Measurements from ENCODE around the gene DDX10.

Gene DDX10

GRCh38 chr11:108975026-108975425 lies 310.2 kb downstream of the DDX10 start:
- no peaks in the 10 kb centered on the region for H3K27me3 ChIP-seq (ENCODE audit: control insufficient read depth in 1 of 2, insufficient read depth in 2 of 2, low read length in 2 of 2)

GRCh38 chr11:108975641-108976071 lies 310.8 kb downstream of the DDX10 start:
- no peak overlapping the region for H3K9ac ChIP-seq (ENCODE audit: low read depth in 1 of 2, low read length in 2 of 2)
- no peaks in the 10 kb centered on the region for H3K9me3 ChIP-seq (ENCODE audit: control insufficient read depth in 1 of 2, low read length in 2 of 2)
- H3K36me3 ChIP-seq (ENCODE audit: control insufficient read depth in 1 of 2, insufficient read depth in 2 of 2, low read length in 2 of 2): no peaks in the 10 kb centered on the region
- H3K27me3 ChIP-seq (ENCODE audit: control insufficient read depth in 1 of 2, insufficient read depth in 2 of 2, low read length in 2 of 2): no peaks in the 10 kb centered on the region
- no peaks in the 10 kb centered on the region for H3K4me1 ChIP-seq (ENCODE audit: control insufficient read depth in 1 of 2, insufficient read depth in 2 of 2, low read length in 2 of 2)
- no peak overlapping the region for H3K4me3 ChIP-seq (ENCODE audit: low read depth in 1 of 2, low read length in 2 of 2)
- H3K27ac ChIP-seq (ENCODE audit: low read depth, low read length): no peak overlapping the region

More at GRCh38 chr11:108975026-108975425, 310.2 kb downstream of the DDX10 start:
- Histone ChIP-seq H3K36me3 (ENCODE audit: control insufficient read depth in 1 of 2, insufficient read depth in 2 of 2, low read length in 2 of 2) (no peaks in the 10 kb centered on the region), H3K9me3 (ENCODE audit: control insufficient read depth in 1 of 2, low read length in 2 of 2) (no peaks in the 10 kb centered on the region), H3K9ac (ENCODE audit: low read depth in 1 of 2, low read length in 2 of 2) (no peak overlapping the region), H3K4me1 (ENCODE audit: control insufficient read depth in 1 of 2, insufficient read depth in 2 of 2, low read length in 2 of 2) (no peaks in the 10 kb centered on the region), H3K27ac (ENCODE audit: low read depth, low read length) (no peak overlapping the region), H3K4me3 (ENCODE audit: low read depth in 1 of 2, low read length in 2 of 2) (no peak overlapping the region)

GRCh38 chr11:108983636-108984420 lies 319.0 kb downstream of the DDX10 start:
- Histone ChIP-seq H3K9ac (ENCODE audit: low read depth in 1 of 2, low read length in 2 of 2) (no peak overlapping the region), H3K9me3 (ENCODE audit: control insufficient read depth in 1 of 2, low read length in 2 of 2) (no peaks in the 10 kb centered on the region), H3K36me3 (ENCODE audit: control insufficient read depth in 1 of 2, insufficient read depth in 2 of 2, low read length in 2 of 2) (no peaks in the 10 kb centered on the region), H3K27ac (ENCODE audit: low read depth, low read length) (no peak overlapping the region), H3K4me3 (ENCODE audit: low read depth in 1 of 2, low read length in 2 of 2) (no peak overlapping the region), H3K4me1 (ENCODE audit: control insufficient read depth in 1 of 2, insufficient read depth in 2 of 2, low read length in 2 of 2) (no peaks in the 10 kb centered on the region), H3K27me3 (ENCODE audit: control insufficient read depth in 1 of 2, insufficient read depth in 2 of 2, low read length in 2 of 2) (no peaks in the 10 kb centered on the region)

GRCh38 chr11:108984523-108984922 lies 319.7 kb downstream of the DDX10 start:
- Histone ChIP-seq H3K27me3 (ENCODE audit: control insufficient read depth in 1 of 2, insufficient read depth in 2 of 2, low read length in 2 of 2) (no peaks in the 10 kb centered on the region), H3K9me3 (ENCODE audit: control insufficient read depth in 1 of 2, low read length in 2 of 2) (no peaks in the 10 kb centered on the region), H3K4me1 (ENCODE audit: control insufficient read depth in 1 of 2, insufficient read depth in 2 of 2, low read length in 2 of 2) (no peaks in the 10 kb centered on the region), H3K9ac (ENCODE audit: low read depth in 1 of 2, low read length in 2 of 2) (no peak overlapping the region), H3K36me3 (ENCODE audit: control insufficient read depth in 1 of 2, insufficient read depth in 2 of 2, low read length in 2 of 2) (no peaks in the 10 kb centered on the region), H3K4me3 (ENCODE audit: low read depth in 1 of 2, low read length in 2 of 2) (no peak overlapping the region), H3K27ac (ENCODE audit: low read depth, low read length) (no peak overlapping the region)

GRCh38 chr11:108985236-108985944 lies 320.5 kb downstream of the DDX10 start:
- H3K4me1 ChIP-seq (ENCODE audit: control insufficient read depth in 1 of 2, insufficient read depth in 2 of 2, low read length in 2 of 2): no peaks in the 10 kb centered on the region
- H3K9me3 ChIP-seq (ENCODE audit: control insufficient read depth in 1 of 2, low read length in 2 of 2): no peaks in the 10 kb centered on the region
- no peak overlapping the region for H3K27ac ChIP-seq (ENCODE audit: low read depth, low read length)
- no peak overlapping the region for H3K4me3 ChIP-seq (ENCODE audit: low read depth in 1 of 2, low read length in 2 of 2)
- H3K9ac ChIP-seq (ENCODE audit: low read depth in 1 of 2, low read length in 2 of 2): no peak overlapping the region
- H3K27me3 ChIP-seq (ENCODE audit: control insufficient read depth in 1 of 2, insufficient read depth in 2 of 2, low read length in 2 of 2): no peaks in the 10 kb centered on the region
- no peaks in the 10 kb centered on the region for H3K36me3 ChIP-seq (ENCODE audit: control insufficient read depth in 1 of 2, insufficient read depth in 2 of 2, low read length in 2 of 2)

GRCh38 chr11:108985945-108986279 lies 321.0 kb downstream of the DDX10 start:
- Histone ChIP-seq H3K4me1 (ENCODE audit: control insufficient read depth in 1 of 2, insufficient read depth in 2 of 2, low read length in 2 of 2) (no peaks in the 10 kb centered on the region), H3K9me3 (ENCODE audit: control insufficient read depth in 1 of 2, low read length in 2 of 2) (no peaks in the 10 kb centered on the region), H3K36me3 (ENCODE audit: control insufficient read depth in 1 of 2, insufficient read depth in 2 of 2, low read length in 2 of 2) (no peaks in the 10 kb centered on the region), H3K27ac (ENCODE audit: low read depth, low read length) (no peak overlapping the region), H3K27me3 (ENCODE audit: control insufficient read depth in 1 of 2, insufficient read depth in 2 of 2, low read length in 2 of 2) (no peaks in the 10 kb centered on the region), H3K9ac (ENCODE audit: low read depth in 1 of 2, low read length in 2 of 2) (no peak overlapping the region), H3K4me3 (ENCODE audit: low read depth in 1 of 2, low read length in 2 of 2) (no peak overlapping the region)

All from duodenal mucosa (tissue), 2 donors.